ENCODE data around the gene SDHA.
"Not testable (repeated sequence)": the region's sequence is repeated elsewhere in the genome, so short reads cannot be mapped to it uniquely, and the experiment has no call there.

DNA sequence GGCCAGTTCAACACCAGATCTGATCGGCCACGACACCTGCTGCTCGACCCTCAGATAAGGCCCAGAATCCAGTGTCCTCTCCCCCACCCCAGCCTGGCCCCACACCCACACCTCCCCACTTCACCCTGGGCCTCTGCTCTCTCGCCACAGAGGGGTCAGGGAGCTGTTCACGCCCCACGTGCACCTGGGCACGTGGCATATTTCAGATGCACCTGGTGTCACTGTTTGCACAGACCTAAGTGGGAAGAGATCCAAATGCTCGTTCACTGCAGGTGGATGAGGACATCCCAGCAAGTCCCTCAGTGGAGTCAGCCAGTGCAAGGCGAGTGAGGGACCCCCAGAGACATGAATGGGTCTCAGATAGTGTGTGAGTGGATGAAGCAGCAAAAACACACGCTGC lies 78.1 kb downstream of the SDHA start:
- TF ChIP-seq, protein P1, sequence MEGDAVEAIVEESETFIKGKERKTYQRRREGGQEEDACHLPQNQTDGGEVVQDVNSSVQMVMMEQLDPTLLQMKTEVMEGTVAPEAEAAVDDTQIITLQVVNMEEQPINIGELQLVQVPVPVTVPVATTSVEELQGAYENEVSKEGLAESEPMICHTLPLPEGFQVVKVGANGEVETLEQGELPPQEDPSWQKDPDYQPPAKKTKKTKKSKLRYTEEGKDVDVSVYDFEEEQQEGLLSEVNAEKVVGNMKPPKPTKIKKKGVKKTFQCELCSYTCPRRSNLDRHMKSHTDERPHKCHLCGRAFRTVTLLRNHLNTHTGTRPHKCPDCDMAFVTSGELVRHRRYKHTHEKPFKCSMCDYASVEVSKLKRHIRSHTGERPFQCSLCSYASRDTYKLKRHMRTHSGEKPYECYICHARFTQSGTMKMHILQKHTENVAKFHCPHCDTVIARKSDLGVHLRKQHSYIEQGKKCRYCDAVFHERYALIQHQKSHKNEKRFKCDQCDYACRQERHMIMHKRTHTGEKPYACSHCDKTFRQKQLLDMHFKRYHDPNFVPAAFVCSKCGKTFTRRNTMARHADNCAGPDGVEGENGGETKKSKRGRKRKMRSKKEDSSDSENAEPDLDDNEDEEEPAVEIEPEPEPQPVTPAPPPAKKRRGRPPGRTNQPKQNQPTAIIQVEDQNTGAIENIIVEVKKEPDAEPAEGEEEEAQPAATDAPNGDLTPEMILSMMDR (IDR thresholded peaks at IDR 0.05): not testable (repeated sequence)
- TF ChIP-seq EZH2 (IDR thresholded peaks at IDR 0.05; ENCODE audit: borderline replicate concordance, insufficient read depth, low read depth, low read length, poor library complexity, severe bottlenecking): not testable (repeated sequence)

Data from B cell (primary cell).